GM20431 (cell line): ENCODE results near the gene TMSB15B.
"Not testable (repeated sequence)": the region's sequence is repeated elsewhere in the genome, so short reads cannot be mapped to it uniquely, and the experiment has no call there.

ENCODE experiments used
- in situ Hi-C: fragments of 300-500 bp; cut with MseI, MboI; formaldehyde crosslinking; loops from one replicate; pipeline ENCODE4 v1.15.0; 2020; ENCODE audit warnings: low sequenced_read_pairs; ENCODE audit not compliant: unreplicated experiment

TMSB15B gene

DNA sequence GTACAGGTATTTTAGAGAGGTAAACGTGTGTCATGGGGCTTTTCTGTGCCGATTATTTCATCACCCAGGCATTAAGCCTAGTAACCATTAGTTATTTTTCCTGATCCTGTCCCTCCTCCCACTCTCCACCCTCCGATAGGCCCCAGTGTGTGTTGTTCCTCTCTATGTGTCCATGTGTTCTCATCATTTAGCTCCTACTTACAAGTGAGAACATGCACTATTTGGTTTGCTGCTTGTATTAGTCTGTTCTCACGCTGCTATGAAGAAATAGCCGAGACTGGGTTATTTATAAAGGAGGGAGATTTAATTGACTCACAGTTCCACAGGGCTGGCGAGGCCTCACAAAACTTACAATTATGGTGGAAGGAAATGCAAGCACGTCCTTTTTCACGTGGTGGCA is 53.1 kb downstream of the TMSB15B start:
- in situ Hi-C loops: not testable (repeated sequence)
